LNCaP clone FGC (cell line): Measurements from ENCODE around the gene C20orf173.

ENCODE experiments used
- DNase-seq: peaks from one replicate; pipeline ENCODE4 v3.0.0-alpha.2; 2011; ENCODE audit warnings: low read depth
- H3K4me3 ChIP-seq: 2 replicates; pipeline ENCODE4 v1.5.1; 2011; ENCODE audit warnings: mild to moderate bottlenecking, low read depth, low read length, control low read depth
- CTCF ChIP-seq: IDR thresholded peaks from 2 replicates; pipeline ENCODE4 v1.5.1; 2012; ENCODE audit warnings: mild to moderate bottlenecking; ENCODE audit not compliant: control insufficient read depth, insufficient read depth; ENCODE audit errors: extremely low read depth

C20orf173 gene

GRCh38 chr20:35529552-35529951 lies at the start of gene C20orf173:
C20orf173 (minus strand) TSS chr20:35529652; CDS start chr20:35529373, 279 bp downstream.
- TF ChIP-seq CTCF: no peak
- DNase-seq: no peak
- no peak within 1 kb of the TSS for H3K4me3 ChIP-seq

DNA sequence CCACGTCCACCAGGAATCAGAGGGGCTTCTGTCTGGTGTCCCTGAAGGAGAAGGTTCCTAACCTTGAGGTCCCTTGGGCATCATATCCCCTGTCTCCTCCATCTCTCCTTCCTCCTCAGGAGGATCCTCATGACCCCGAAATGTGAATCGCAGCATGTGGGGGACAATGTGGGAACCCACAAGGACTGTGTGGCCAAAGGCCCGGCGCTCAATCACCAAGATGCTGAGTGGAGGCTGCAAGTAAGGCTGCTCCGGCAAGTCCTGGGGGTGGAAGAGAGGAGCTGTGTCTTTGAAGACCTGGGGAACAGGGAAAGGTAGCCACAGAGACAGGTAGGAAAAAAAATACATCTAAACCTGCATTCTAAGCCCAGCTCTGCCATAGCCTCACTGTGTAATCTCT lies 49.7 kb upstream of the C20orf173 start:
- no peak for TF ChIP-seq CTCF
- no peak overlapping the region for H3K4me3 ChIP-seq
- DNase-seq: no peak

GRCh38 chr20:35578469-35578868 lies 49.0 kb upstream of the C20orf173 start:
- H3K4me3 ChIP-seq: no peak overlapping the region
- no peak for DNase-seq
- no peak for TF ChIP-seq CTCF

GRCh38 chr20:35576816-35577215 lies 47.4 kb upstream of the C20orf173 start:
- no peak for TF ChIP-seq CTCF
- H3K4me3 ChIP-seq: no peak overlapping the region
- no peak for DNase-seq

DNA sequence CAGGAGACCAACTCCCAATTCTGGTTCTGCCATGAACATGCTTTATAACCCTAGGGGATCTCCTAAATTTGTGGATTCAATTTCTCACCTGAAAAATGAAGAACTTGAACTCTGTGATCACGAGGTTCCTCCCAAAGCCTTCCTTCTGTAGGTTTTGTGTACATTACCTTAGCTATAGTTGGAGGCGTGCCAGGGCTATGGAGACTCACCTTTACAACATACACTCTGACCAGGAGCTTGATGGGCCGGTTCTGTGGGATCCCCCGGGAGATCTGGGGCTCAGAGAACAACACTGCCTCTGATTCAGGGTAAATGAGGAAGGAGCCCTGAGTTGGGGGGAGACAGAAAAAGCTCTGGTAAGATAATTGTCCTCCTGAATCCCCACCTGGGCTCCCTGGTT lies 46.5 kb upstream of the C20orf173 start:
- peak; percentile 74 for DNase-seq
- TF ChIP-seq CTCF: no peak
- no peak overlapping the region for H3K4me3 ChIP-seq

DNA sequence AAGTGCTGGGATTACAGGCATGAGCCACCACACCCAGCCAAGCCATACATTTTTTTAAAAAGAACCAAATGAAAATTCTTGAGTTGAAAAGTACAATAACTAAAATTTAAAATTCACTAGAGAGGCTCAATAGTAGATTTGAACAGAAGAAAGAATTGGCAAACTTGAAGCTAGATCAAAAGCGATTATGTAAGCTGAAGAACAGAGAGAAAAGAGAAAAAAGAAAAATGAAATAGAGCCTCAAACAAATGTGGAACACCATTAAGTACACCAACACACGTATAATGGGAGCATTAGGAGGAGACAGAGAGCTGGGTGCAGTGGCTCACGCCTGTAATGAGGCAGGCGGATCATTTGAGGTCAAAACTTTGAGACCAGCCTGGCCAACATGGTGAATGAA lies 43.4 kb upstream of the C20orf173 start:
- DNase-seq: no peak

More for the DNA sequence above, 43.4 kb upstream of the C20orf173 start:
- TF ChIP-seq CTCF: no peak
- H3K4me3 ChIP-seq: no peak overlapping the region
